ENCODE data around the gene NOTCH1.

Gene NOTCH1

DNA sequence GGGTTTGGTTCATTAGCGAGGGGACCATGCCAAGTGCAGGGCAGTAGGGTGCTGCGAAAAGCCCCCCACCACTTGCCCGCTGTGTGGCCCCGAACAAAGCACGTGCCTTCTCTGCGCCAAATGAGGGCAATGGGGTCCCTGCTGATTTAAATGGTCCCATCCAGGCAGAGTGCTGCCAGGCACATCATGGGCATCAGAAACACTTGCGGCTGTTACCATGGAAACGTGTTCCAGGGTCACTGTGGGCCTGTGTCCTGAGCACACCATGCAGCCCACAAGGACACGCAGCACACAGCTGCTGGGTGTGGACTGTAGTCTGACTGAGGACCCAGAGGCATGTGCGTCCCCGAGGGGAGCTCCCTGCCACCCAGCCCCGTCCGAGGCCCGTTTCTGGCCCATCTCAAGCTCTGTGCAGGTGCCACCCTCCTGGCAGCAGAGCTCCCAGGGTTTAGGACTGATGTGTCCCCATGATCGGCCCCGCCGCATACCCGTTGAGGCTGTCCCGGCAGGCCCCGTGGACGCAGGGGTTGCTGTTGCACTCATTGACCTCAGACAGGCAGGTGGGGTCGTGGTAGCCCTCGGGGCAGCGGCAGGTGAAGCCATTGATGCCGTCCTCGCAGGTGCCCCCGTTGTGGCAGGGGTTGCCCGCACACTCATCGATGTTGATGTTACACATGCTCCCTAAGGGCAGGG is 31.7 kb downstream of the NOTCH1 start:
- DNase-seq = no peak

DNA sequence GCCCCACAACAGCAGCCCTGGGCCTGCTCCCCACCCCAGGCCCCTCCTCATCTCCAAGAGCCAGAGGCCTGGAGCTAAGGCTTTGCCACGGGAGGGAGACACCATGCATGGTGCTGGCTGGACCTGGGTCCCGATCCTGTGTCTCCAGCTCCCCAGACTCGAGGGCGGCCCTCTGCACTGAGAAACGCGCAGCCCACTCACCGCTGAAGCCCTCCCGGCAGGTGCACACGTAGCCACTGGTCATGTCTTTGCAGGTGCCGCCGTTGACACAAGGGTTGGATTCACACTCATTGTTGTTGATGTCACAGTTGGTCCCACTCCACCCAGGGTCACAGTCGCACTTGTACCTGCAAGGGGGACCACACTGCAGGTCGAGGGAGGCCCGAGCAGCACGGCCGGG is 32.7 kb downstream of the NOTCH1 start:
- DNase-seq = no peak

DNA sequence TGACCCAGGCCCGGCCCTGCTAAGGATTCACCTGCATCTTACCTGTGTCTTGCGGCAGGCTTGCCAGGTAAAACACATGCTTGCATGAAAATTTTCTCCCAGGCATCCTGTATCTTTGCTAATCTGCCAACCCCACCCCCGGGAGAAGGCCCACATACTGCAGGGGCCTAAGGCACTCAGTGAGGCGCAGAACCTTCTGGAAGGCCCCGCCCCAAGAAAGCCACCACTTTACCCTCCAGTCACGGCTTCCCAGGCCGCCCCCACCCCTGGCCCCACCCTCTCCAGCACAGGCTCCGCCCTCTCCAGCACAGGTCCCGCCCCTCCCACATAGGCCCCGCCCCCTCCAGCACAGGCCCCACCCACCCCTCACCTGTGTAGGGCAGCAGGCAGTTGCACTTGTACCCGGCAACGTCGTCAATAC is 33.2 kb downstream of the NOTCH1 start:
- peak; percentile 29 for DNase-seq

DNA sequence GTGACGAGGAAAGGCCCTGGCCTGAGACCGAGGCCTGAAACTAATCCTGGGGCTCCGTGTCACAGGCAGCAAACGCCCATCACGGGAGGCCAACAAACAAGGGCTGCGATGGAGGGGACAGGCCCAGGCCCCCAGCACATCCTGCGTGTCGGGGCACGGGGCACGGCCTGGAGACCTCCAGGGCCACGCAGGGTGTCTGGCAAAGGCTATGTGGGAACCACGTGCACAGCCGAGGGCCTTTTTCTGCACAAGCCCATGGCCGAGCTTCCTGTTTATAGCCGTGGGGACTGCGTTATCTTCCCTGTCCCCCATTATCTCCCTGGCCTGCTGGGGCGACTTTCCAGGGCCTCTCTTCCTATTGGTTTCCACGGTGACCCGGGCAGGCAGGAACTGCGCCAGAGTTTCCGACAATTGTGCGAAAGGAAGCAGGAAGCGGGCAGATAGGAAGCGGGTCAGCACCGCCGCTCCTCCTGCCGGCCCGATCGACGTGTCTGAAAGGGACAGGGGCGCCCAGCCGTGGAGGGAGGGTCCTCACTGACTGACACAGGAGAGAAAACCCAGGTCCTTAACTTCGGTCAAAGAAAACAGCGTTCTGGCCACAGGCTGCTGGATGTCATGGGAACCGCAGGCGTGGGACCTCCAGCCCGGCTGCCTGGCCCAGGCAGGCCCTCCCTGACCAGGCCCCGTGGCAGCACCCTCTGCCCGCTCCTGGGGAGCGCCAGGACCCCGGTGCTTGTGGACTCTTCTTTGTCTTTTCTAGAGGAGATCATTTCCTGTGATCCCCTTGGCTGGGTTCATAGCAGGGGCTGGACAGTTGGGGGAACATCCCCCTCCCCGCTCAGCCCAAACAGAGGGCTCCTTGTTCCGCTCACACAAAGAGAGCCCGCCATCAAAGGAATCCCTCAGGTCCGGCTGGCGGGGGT is 33.9 kb downstream of the NOTCH1 start:
- DNase-seq = no peak

DNA sequence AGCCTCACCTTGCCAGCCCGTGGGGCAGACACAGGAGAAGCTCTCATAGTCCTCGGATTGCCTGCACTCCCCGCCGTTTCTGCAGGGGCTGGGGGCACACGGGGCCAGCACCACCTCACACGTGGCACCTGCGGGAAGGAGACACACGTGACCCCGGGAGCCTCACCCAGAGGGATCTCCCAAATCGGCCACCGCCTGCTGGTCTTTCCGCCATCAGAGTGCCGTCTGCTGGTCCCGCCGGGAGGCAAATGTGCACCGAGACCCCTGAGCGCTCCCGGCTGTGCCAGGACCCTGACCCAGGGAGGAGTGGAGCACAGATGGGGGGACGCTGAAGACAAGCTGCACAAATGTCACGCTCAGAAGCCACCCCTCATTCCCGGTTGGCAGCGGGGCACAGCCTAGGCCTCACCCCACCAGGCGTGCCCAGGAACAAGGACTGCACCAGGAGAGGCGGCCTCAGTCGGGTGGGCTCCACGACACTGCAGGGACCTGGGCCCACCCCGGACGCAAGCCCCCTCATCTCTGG is 34.6 kb downstream of the NOTCH1 start:
- DNase-seq = no peak

DNA sequence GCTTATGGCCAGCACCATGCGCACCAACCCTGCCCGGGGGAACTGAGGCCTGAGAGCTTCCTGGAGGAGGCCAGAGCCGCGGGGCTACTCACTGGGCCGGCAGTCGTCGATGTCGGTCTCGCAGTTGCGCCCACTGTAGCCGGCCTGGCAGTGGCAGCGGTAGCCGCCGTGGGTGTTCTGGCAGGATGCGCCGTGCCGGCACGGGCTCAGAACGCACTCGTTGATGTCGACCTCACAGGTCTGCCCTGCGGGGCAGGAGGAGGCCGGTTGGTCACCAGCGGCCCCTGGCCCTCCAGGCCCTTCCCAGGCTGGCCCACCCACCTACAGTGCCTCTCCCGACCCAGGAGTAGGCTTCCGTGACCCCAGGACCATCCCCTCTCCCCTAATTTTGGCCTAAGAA is 35.3 kb downstream of the NOTCH1 start:
- no peak for DNase-seq

DNA sequence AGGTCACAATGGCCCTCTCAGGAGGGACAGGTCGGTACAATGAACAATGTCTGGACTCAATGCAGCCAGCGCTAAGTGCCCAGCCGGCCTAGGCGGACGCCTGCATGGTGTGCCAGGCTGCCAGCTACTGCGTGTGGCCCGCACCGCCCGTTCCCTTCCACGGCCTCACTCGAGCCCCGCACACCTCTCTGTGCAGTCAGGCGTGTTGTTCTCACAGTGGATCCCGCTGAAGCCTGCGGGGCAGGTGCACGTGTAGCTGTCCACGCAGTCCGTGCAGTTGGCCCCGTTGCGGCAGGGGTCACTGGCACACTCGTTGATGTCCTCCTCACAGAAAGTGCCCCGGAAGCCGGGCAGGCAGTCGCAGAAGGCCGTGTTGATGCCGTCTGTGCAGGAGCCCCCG is 36.3 kb downstream of the NOTCH1 start:
- no peak for DNase-seq

DNA sequence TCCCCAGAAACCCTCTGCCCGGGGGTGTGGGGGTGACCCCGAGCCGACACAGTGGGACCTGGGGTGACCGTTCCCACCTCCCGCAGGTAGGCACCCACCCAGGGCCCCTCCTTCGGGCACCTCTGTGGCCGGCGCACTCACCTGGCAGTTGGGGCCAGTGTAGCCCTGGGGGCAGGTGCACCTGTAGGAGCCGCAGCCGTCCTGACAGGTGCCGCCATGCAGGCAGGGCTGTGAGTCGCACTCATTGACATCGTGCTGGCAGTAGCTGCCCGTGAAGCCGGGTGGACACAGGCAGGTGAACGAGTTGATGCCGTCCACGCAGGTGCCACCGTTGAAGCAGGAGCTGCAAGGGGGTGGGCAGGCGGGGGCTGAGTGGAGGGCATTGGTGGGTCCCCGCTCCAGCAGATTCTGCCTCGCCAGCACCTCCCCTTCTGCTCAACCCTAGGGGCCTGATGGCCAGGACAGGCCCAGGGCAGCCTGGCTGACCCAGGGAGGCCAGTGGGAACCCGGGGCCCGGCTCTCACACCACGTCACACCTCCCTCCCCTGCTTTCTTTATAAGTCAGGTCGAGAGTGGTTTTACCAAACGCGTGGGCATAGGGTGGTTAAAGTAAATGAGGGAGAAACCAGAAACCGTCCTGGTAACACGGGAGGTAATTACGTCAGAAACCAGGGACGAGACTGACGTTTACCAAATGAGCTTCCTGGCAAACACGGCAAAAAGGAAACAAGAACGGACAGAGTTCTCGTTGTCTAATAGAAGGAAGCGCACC is 36.9 kb downstream of the NOTCH1 start:
- DNase-seq = no peak

DNA sequence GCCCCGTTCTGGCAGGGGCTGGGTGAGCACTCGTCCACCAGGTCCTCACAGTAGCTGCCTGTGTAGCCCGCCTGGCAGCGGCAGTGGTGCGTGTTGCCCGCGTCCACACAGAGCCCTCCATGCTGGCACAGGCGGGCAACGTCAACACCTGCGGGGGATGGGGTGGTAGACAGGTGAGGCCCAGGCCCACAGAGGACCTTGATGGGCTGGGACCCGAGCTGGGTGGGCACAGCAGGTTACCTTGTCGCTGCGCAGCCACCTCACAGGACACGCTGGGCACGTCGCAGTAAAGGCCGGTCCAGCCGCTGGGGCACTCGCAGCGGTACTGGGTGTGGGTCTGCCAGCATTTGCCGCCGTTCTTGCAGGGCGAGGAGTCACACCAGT is 37.9 kb downstream of the NOTCH1 start:
- no peak for DNase-seq

DNA sequence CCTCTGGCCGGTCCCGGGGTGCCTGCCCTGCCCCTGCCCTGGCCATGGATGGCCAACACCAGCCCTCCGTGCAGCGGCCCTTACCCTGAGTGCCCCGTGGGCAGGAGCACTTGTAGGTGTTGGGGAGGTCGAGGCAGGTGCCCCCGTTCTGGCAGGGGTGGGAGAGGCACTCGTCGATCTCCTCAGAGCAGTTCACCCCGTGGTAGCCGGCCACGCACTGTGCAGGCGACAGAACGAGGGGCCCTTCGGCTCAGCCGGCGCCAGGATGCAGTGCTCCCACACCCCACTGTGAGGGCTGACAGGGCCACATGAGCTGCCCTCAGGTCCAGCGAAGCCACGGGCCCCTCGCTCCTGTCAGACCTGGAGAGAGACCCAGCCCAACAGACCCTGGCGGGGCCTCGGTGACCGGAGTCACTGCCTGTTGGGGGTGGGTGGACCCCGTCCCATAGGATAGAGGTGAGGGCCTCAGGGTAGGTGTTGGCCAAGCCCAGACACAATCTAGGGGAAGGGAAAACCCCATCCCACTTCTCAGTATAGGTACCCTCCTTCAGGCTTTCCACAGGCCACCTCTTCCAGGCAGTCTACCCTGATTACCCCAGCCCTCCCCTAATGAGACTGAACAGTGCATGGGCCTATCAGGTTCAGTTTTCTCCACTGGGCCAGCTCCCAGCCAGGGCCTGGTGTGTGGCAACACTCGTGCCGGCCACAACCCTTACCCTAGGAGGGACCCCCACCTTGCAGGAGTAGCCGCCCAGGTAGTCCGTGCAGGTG is 38.4 kb downstream of the NOTCH1 start:
- DNase-seq = no peak

DNA sequence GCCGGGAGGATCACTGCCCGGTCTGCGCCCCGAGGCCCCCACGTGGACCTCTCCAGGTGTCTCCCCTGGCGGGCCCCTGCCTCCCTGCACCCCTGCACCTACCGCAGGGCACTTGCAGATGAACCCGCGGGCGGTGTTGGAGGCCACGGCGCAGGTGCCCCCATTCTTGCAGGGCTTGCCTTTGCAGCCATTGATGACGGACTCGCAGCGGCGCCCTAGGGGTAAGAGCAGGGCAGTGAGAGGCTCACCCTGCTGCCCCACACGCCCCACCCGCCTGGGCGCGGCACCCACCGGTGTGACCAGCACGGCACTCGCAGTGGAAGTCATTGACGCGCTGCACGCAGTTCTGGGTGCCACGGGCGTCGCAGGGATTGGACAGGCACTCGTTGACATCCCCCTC is 39.4 kb downstream of the NOTCH1 start:
- DNase-seq = no peak

DNA sequence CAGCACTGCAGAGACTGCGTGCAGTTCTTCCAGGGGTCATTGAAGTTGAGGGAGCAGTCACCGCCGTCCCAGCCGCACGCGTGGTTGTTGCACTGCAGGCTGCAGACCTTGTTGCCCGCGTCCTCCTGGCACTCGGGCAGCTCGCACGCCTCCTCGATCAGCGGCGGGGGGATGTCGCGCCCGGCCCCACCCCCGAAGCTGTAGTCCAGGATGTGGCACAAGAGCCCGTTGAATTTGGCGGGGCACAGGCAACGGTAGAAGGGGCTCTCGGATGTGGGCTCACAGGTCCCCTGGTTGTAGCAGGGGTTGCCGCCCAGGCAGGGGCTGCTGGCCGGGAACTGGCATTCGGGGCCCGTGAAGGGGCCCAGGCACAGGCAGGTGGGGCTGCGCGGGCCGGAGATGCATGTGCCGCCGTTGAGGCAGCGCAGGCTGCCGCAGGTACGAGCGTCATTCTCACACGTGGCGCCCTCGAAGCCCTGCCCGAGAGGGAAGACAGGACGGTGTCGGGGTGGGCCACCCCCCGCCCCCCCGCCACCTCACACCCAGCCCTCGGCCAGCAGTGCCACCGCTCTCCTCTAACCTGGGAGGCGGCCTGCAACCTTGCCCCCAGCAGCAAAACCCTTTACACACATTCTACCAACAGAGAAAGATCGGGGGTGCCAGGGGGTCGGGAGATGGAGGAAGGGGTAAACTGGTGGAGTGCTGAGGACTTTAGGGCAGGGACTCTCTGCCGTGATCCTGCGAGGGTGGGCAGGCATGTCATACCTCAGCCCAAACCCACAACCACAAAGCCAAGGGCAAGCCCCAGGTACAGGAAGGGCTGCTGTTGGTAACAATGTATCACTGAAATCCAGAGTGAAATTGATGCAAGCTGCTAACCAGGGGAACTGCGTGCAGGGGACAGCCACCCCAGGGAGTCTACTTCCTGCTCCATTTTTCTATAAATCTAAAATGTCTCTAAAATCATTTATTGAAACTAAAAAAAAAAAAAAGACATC is 40.1 kb downstream of the NOTCH1 start:
- DNase-seq = no peak

DNA sequence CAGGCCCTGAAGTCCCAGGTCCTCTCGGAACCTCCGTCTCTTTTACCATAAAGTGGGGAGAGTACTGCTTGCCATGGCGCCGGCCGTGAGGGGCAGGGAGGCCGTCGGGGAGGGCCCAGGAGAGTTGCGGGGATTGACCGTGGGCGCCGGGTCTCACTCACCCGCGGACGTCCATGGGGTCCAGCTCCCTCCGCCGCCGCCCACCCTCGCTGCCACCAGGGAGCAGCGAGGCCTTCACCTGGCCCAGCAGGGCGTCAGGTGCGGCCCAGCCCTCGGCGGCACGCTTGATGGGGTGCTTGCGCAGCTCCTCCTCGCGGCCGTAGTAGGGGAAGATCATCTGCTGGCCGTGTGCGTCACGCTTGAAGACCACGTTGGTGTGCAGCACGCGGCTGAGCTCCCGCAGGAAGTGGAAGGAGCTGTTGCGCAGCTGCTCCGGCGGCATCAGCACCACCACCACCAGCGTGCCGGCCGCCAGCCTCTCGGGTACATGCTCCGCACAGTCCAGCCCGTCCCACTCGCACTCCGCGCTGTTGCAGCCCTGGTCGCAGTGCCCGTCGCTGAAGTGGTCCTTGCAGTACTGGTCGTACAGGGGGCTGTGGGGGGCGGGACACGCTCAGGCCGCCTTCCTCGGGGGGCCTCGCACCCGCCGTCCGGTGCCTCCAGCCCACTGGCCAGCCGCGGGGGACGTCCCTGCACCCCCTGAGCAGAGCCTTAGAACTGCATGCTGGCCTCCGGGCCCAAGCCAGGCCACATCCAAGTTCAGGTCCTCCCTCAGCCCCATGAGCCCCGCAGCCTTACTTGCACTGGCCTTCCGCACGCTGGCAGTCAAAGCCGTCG is 41.1 kb downstream of the NOTCH1 start:
- no peak for DNase-seq

DNA sequence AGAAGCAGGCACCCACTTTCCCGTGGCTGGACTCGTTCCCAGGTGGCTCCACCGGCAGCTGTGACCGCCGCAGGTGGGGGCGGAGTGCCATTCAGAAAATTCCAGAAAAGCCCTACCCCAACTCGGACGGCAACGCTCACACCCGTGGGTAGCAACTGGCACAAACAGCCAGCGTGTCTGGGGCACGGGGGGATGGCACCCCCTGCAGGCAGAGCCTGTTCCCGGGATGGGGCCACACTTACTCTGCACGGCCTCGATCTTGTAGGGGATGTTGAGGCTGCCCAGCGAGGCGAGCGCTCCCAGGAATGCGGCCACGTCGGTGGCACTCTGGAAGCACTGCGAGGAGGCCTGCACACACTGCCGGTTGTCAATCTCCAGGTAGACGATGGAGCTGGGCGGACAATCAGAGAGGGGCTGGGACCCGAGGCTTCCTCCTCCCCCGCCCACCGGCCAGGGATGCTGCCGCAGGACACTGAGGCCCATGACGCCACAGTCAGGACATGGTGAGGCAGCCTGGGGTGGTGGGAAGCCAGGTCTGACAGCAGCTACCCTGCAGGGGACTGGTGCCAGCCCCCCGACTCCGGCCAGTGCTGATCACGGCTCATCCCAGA is 42.8 kb downstream of the NOTCH1 start:
- DNase-seq = no peak

DNA sequence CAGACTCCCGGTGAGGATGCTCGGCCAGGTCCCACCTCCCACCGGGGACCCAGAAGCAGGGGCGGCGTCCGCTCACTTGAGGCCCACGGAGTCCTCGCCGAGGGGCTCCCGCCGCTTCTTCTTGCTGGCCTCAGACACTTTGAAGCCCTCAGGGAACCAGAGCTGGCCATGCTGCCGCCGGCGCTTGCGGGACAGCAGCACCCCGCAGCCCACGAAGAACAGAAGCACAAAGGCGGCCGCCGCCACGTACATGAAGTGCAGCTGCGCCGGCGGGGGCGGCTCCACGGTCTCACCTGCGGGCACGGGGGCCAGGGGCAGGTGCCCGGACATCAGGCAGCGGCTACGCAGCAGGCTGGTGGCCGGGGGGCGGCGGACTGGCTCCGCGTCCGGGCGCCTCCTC is 43.7 kb downstream of the NOTCH1 start:
- DNase-seq = no peak

DNA sequence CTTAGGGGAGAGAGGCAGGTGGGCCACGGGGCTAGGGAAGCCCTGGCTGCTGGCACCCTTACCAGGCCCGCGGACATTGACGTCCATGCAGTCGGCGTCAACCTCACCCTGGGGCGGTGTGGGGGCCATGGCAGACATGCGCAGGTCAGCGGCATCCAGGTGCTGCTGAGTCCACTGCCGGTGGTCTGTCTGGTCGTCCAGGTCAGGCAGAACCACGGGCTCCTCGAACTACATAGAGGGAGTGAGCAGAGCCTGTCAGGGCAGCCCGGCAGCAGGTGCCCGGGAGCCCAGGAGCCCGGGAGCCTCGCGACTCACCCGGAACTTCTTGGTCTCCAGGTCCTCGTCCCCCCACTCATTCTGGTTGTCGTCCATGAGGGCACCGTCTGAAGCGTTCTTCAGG is 44.2 kb downstream of the NOTCH1 start:
- no peak for DNase-seq

DNA sequence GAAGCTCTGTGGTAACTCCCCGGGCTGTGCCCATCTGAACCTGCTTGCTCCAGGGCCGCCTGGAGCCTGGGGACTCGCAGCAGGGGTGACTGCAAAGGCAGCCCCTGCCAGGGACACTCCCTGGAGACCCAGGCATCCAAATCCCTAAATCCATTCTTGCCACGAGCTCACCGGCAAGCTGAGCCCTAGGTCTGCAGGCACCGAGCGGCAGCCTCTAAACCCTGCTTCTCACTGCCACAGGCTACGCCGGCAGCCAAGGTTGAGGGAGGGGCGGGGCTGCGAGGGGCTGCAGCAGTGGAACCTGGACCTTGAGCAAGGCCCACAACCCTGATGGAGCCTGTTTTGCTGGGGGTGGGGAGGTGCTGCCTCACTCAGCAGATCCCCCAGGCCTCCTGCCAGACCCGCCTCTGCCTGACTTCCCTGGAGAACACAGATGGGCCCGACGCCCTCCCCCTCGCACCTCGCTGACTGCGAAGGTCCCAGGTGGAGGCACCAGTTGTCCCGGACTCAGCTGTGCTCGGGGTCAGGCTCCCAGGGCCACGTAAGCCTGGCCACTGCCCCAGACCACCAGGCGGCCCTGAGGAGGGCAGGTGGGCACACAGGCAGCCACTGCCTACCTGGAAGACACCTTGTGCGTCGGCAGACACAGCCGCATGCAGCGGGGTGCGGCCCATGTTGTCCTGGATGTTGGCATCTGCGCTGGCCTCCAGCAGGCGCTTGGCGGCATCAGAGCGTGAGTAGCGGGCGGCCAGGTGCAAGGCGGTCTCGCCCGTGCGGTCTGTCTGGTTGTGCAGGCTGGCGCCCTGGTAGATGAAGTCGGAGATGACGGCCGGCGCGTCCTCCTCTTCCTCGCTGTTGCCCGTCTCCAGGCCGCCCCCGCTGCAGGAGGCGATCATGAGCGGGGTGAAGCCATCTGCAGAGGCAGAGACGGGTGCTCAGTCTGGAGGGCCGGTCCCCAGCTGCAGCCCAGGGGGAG is 45.6 kb downstream of the NOTCH1 start:
- no peak for DNase-seq

Measured in activated CD4-positive, alpha-beta T cell treated with anti-CD3 and anti-CD28 coated beads for 1 hour (primary cell).